A549 (cell line): Measurements from ENCODE around the gene ZNF423. TPM values are rescaled to one million over a fixed set of nuclear protein-coding genes. Genes with fewer than 3 reads are reported as not detected.

Experiments
- ATAC-seq, 2 experiments: fragments of 200-7000 bp in 1 of 2; fragments of >200 bp in 1 of 2; cut with Nextera tagmentation in 1 of 2; cut with Tn5 transposase in 1 of 2; 3 replicates each; pipeline versions ENCODE4 v1.8.0 to v1.9.1; 2018 to 2020; ENCODE audit warnings: mild to moderate bottlenecking in 1 of 2, moderate library complexity in 1 of 2
- CTCF ChIA-PET: fragments of 300-600 bp; sonication (Branson Sonifier 250); formaldehyde crosslinking; extraction: SDS; loops from one replicate; lab custom pipeline; 2021; ENCODE audit warnings: antibody characterized with exemption, inconsistent platforms; lab: Yijun Ruan, JAX
- POLR2A ChIA-PET: fragments of 350-600 bp; formaldehyde crosslinking; extraction: SDS; loops from one replicate; lab custom pipeline; 2021; ENCODE audit warnings: antibody characterized with exemption, inconsistent platforms; lab: Yijun Ruan, JAX
- DNase-seq, 2 experiments: peaks; one replicate each; pipeline versions ENCODE4 v3.0.0 to v3.0.0-alpha.2; 2011 to 2016; ENCODE audit warnings: low read depth in 1 of 2, low spot score in 1 of 2
- FAIRE-seq: peaks from 2 replicates; lab custom pipeline; 2011; peaks lifted over from hg19 to GRCh38; lab: Jason Lieb, UNC
- H3K27ac ChIP-seq, 2 experiments: fragments of >200 bp; sonication (Bioruptor Twin); formaldehyde crosslinking; 3 replicates each; pipeline ENCODE4 v1.5.1; 2016 to 2017
- H3K4me1 ChIP-seq: fragments of >200 bp; sonication (Bioruptor Twin); formaldehyde crosslinking; 3 replicates; pipeline ENCODE4 v1.6.1; 2016
- H3K4me2 ChIP-seq: fragments of >200 bp; sonication (Bioruptor Twin); formaldehyde crosslinking; 3 replicates; pipeline ENCODE4 v1.6.1; 2016
- H3K4me3 ChIP-seq: fragments of >200 bp; sonication (Bioruptor Twin); formaldehyde crosslinking; 3 replicates; pipeline ENCODE4 v1.5.1; 2016
- H3K9me3 ChIP-seq: fragments of >200 bp; sonication (Bioruptor Twin); formaldehyde crosslinking; 3 replicates; pipeline ENCODE4 v1.6.1; 2016
- BCL3 ChIP-seq: fragments of >200 bp; sonication (Bioruptor Twin); formaldehyde crosslinking; IDR thresholded peaks from 3 replicates; pipeline ENCODE4 v1.6.1; 2016
- CBX2 ChIP-seq: fragments of 200-600 bp; sonication (generic); IDR thresholded peaks from 2 replicates; pipeline ENCODE4 v1.6.1; 2016; ENCODE audit warnings: low read depth, mild to moderate bottlenecking, borderline replicate concordance
- CEBPB ChIP-seq, 2 experiments: fragments of >200 bp in 1 of 2; sonication (Bioruptor Twin) in 1 of 2; formaldehyde crosslinking in 1 of 2; IDR thresholded peaks; 2 replicates each; pipeline ENCODE4 v1.6.1; 2012 to 2016
- CHD2 ChIP-seq: fragments of 150-350 bp; IDR thresholded peaks from 2 replicates; pipeline ENCODE4 v1.6.1; 2014; ENCODE audit warnings: low read length; ENCODE audit not compliant: partially characterized antibody
- CHD4 ChIP-seq: fragments of 200-600 bp; sonication (generic); IDR thresholded peaks from 2 replicates; pipeline ENCODE4 v1.6.1; 2016; ENCODE audit warnings: antibody characterized with exemption, mild to moderate bottlenecking, borderline replicate concordance
- EHF ChIP-seq: fragments of 250-450 bp; sonication (Bioruptor Pico); IDR thresholded peaks from 2 replicates; pipeline ENCODE4 v1.5.0; 2020; ENCODE audit warnings: mild to moderate bottlenecking
- ELK1 ChIP-seq: fragments of 150-350 bp; IDR thresholded peaks from 2 replicates; pipeline ENCODE4 v1.6.1; 2014; ENCODE audit warnings: low read depth, mild to moderate bottlenecking, low read length
- HMGXB4 ChIP-seq: fragments of 250-450 bp; sonication (Bioruptor Pico); IDR thresholded peaks from 2 replicates; pipeline ENCODE4 v1.5.0; 2021; ENCODE audit warnings: mild to moderate bottlenecking, moderate library complexity, borderline replicate concordance
- JUN ChIP-seq, 2 experiments: fragments of >200 bp; sonication (Bioruptor Twin); formaldehyde crosslinking; IDR thresholded peaks; 2 replicates in 1 of 2; 3 replicates in 1 of 2; pipeline ENCODE4 v1.6.1; 2016 to 2017
- NFE2L2 ChIP-seq: fragments of 150-350 bp; conservative IDR thresholded peaks from 2 replicates; pipeline ENCODE4 v1.6.1; 2014; ENCODE audit warnings: low read length
- NR3C1 ChIP-seq: fragments of >200 bp; sonication (Bioruptor Twin); formaldehyde crosslinking; IDR thresholded peaks from 3 replicates; pipeline ENCODE4 v1.6.1; 2017
- RFX5 ChIP-seq: fragments of 450-650 bp; IDR thresholded peaks from 2 replicates; pipeline ENCODE4 v1.7.1; 2014; ENCODE audit warnings: antibody characterized with exemption, mild to moderate bottlenecking, moderate library complexity
- TFCP2L1 ChIP-seq: fragments of 250-450 bp; sonication (Bioruptor Pico); IDR thresholded peaks from 2 replicates; pipeline ENCODE4 v1.5.0; 2021; ENCODE audit warnings: mild to moderate bottlenecking
- ZFP36 ChIP-seq: fragments of 450-650 bp; IDR thresholded peaks from 2 replicates; pipeline ENCODE4 v1.6.1; 2014; ENCODE audit warnings: borderline replicate concordance; ENCODE audit not compliant: partially characterized antibody
- WGBS: methylation state at CpG from one replicate; pipeline ENCODE4 v1.1.6; 2017; ENCODE audit errors: missing lambda C conversion rate; 5-methylcytosine and 5-hydroxymethylcytosine counted together
- polyA plus RNA-seq, 4 experiments: library from polyadenylated mRNA; depleted of rRNA in 3 of 4; stranded (reverse); fragments of >200 nt; fragmentation: RNase III in 1 of 4; extraction: RNeasy Plus Mini Kit Qiagen cat#74134 plus additional on column Dnase treatment in 1 of 4; gene quantifications; 2 replicates in 3 of 4; 3 replicates in 1 of 4; pipeline ENCODE4 v1.2.3, GENCODE V29; 2011 to 2017

Gene ZNF423
- polyA plus RNA-seq, 2 of the 4 experiments (the other 2 are of a cell fraction): 0.04 to 0.10 TPM

- Histone ChIP-seq H3K9me3 (no peaks in the 10 kb centered on the region), H3K4me2 (no peak overlapping the region), H3K4me3 (no peak overlapping the region), H3K4me1 (no peaks in the 10 kb centered on the region), H3K27ac (no peak overlapping the region)
- POLR2A ChIA-PET: no interaction called here
- CTCF ChIA-PET: no interaction called here
- TF ChIP-seq EHF (CRISPR knock-in tag) (no peak), CHD4 (no peak), HMGXB4 (CRISPR knock-in tag) (no peak), CHD2 (no peak), ELK1 (no peak), NR3C1 (no peak), TFCP2L1 (CRISPR knock-in tag) (no peak)
- 61% methylated on average over 17 of the region's 17 CpGs for WGBS
- FAIRE-seq (no peak), ATAC-seq (no peak), DNase-seq (no peak)
Observed at GRCh38 chr16:49837688-49838410, 18.1 kb downstream of the ZNF423 start.

GRCh38 chr16:49836668-49837067, 19.2 kb downstream of the ZNF423 start:
- WGBS: 86% methylated on average over 5 of the region's 5 CpGs
- Histone ChIP-seq H3K4me2 (no peak overlapping the region), H3K4me3 (no peak overlapping the region), H3K27ac (no peak overlapping the region), H3K4me1 (no peaks in the 10 kb centered on the region), H3K9me3 (no peaks in the 10 kb centered on the region)
- CTCF ChIA-PET: interaction anchor here (1.7 kb wide), 1 partner anchor 21 kb away, joined by 9 read pairs; no protein-coding TSS in a partner anchor
- FAIRE-seq (no peak), ATAC-seq (no peak), DNase-seq (no peak)
- POLR2A ChIA-PET: no interaction called here
- TF ChIP-seq RFX5 (no peak), CHD4 (no peak), BCL3 (no peak), JUN (IDR thresholded peaks at IDR 0.05) (no peak), CHD2 (no peak), ZFP36 (no peak), CEBPB (IDR thresholded peaks at IDR 0.05) (no peak)

GRCh38 chr16:49836218-49836617, 19.7 kb downstream of the ZNF423 start:
- FAIRE-seq (no peak), ATAC-seq (no peak), DNase-seq (no peak)
- Histone ChIP-seq H3K4me2 (no peak overlapping the region), H3K4me1 (no peaks in the 10 kb centered on the region), H3K4me3 (no peak overlapping the region), H3K27ac (no peak overlapping the region), H3K9me3 (no peaks in the 10 kb centered on the region)
- TF ChIP-seq CBX2 (no peak), ZFP36 (no peak)
- ChIA-PET POLR2A (no interaction called here), CTCF (interaction anchor here (1.7 kb wide), 1 partner anchor 21 kb away, joined by 9 read pairs; no protein-coding TSS in a partner anchor)
- 100% methylated on average over 1 of the region's 2 CpGs for WGBS

GRCh38 chr16:49835161-49835777, 20.6 kb downstream of the ZNF423 start:
- no peak overlapping the region for H3K4me3 ChIP-seq
- no peaks in the 10 kb centered on the region for H3K4me1 ChIP-seq
- no peak for ATAC-seq
- CTCF ChIA-PET: no interaction called here
- H3K9me3 ChIP-seq: no peaks in the 10 kb centered on the region
- POLR2A ChIA-PET: no interaction called here
- FAIRE-seq: no peak
- TF ChIP-seq NFE2L2 (no peak), ZFP36 (no peak), CHD4 (no peak)
- no peak for DNase-seq
- no peak overlapping the region for H3K27ac ChIP-seq
- WGBS: 79% methylated on average over 12 of the region's 13 CpGs
- no peak overlapping the region for H3K4me2 ChIP-seq
